Measurements from ENCODE around the gene GAREM1.

Gene GAREM1

DNA sequence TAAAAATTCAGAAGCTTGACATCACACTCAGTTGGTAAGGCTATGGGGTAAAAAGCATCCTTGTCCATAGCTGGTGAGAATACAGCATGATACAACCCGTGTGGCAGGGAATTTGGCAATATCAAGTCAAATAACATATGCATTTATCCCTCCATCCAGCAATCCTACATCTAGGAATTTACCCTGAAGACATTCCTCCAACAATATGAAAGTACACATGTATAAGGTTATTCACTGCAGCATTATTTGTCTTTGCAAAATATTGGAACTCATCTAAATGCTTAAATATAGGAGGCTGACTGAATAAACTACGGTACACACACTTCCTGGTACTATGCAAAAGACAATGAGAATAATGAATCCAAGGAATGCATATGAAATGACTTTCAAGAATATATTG is 179.9 kb downstream of the GAREM1 start:
- DNase-seq (ENCODE audit: low spot score): no peak

DNA sequence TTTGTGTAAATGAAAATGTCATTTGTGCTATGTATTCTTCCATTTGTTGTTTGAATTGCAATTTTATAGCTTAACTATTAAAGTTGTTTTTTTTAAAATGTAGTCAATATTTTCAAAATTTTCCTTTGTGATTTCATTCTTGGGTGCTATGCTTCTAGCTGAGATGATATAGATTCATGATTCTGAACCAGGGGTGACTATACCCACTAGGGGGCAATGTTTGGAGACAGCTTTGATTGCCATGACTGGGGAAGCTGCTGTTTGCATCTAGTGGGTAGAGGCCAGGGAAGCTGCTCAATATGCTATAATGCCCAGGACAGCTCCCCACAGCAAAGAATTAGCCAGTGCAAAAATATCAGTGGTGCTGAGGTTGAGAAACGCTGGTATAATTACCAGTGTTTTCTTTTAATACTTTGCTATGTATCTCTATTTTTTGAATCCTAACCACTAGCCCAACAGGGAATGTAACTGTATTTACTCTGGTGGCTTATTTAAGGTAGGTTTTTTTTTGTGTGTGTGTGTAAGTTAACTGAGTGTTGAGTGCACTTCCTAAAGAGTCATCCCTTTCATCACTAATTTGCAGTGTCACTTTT is 181.1 kb downstream of the GAREM1 start:
- DNase-seq (ENCODE audit: low spot score): peak; percentile 76

GRCh38 chr18:32287873-32288272 is 182.8 kb downstream of the GAREM1 start:
- DNase-seq (ENCODE audit: low spot score): no peak

DNA sequence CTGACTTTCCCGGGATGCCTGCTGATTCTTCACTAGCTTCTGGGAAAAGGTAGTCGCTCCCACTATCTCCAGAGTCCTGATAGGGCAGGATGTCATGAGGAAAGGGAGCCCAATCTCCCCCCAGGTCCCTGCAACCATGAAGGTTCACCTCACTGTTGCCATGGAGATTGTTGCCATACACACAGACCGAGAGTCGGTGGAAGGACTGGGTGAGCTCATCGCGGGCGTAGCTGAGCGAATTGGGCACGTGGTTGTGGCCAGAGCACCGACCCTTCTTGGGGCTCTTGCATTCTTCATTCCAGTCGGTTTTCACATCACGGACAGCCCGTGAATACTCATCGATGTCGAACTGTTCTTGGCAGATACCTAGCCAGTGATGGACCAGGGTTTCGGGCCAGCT is 183.4 kb downstream of the GAREM1 start:
- DNase-seq (ENCODE audit: low spot score): no peak

DNA sequence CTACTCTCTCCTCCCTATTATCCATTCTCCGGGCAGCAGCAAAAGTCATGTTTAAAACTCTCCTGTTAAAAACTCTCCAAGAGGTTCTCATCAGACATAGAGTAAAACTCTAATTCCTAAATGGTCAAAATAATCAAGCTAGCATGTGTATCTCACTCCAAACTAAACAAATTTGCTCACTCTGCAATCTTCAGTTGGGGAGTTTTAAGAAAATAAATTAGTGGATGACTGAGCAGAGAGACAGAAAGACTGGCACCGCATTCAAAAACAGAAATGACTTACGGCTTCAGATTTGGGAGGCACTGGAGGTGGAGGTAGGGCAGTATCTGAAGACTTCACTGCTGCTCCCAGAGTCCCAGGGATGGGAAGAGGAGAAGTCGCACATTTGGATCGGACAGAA is 183.9 kb downstream of the GAREM1 start:
- no peak for DNase-seq (ENCODE audit: low spot score)

DNA sequence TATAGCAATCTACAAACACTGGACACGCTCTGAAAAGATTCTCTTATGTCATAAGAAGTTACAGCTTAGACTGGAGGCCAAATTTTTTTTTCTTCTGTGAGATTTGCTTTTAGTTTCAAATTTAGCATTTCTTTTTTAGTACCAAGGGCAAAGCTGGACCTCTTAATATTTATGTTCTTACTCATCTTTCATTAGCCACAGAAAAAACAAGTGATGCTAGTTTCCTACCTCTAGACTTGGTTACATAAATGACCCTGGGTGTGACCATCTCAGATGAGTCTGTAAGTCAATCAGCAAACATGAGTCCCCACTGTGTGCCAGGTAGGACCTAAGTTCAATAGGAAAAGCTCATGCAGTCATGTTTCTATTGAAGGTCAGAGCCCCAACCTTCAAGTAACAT is 186.4 kb downstream of the GAREM1 start:
- no peak for DNase-seq (ENCODE audit: low spot score)

DNA sequence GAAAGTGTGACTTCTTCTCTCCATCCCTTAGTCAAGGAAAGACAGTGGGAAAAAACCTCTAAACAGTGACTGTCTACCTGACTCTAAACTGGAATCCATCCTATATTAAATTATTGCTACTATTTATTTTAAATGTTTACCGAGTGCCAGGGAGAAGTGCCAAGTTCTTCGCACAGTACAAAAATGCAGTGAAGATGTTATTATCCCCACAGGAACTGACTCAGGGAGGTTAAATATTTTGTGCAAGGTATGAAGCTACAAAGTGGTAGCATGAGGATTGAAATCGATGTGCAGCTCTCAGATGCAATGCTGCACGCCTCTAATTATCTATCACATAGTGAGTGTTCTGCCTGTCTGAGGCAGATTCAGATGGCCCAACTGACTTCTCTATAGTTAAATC is 189.8 kb downstream of the GAREM1 start:
- DNase-seq (ENCODE audit: low spot score): no peak

GRCh38 chr18:32280188-32280783 is 190.4 kb downstream of the GAREM1 start:
- no peak for DNase-seq (ENCODE audit: low spot score)

DNA sequence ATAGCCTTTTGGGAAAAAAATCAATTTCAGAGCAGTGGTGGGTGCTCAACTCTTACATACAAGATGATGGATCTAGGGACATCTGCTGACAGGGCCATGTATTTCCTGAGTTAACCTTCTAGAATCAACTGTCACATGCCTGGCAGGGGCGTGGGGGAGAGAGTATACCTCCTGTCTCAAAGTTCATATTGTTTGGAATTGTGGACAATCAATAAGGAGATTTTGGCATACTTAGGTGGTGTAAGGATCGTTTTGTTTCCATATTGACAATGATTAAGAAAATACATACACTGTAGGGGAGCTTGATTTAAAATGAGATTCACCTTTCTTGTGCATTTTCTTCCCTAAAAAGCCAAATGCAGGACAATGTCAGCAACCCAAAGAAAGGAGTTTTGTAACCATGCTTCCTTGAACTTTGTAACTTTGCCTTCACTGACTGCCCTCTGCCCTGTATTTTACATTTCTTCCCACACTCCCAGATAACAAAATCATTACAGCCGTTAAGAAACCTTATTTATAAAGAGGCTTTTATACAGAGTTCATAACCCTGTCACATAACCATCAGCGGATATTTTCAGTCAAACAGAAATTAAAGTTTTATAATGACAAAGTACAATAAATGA is 192.4 kb downstream of the GAREM1 start:
- DNase-seq (ENCODE audit: low spot score): no peak

DNA sequence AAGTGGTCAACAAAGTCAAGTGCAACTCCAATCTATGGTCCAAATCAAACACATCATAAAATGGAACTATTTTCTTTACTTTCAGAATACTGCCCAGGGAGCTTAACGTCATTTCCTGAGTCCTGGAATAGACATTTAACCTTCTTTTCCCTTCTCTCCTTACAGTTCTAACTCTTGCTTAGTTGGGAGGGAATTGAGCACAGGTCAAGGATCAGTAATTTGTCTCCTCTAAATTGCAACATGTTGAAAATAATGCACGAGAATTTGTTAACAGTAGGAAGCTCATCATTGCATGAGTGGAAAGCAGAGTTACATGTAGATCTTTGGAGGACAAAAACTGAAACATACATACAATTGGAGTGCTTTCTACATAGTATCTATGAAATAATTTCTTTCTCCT is 193.1 kb downstream of the GAREM1 start:
- DNase-seq (ENCODE audit: low spot score): no peak

DNA sequence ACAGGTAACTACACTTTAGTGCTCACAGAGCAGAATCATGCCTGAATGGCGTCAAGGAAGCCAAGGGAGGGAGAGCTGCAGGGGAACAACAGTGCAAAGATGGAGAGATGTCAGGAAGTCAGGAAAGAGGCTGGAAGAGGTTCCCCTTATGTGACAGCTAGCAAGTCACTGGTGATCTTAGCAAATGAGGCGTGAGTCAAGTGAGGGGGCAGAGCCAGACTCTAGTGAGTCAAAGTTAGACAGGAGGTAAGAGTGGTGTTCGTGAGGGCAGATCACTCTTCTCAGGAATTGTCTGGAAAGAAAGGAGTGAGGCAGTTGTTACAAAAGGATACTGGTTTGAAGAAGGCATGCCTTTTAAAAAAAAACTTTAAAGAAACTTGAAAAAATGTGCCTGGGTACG is 193.8 kb downstream of the GAREM1 start:
- DNase-seq (ENCODE audit: low spot score): no peak

DNA sequence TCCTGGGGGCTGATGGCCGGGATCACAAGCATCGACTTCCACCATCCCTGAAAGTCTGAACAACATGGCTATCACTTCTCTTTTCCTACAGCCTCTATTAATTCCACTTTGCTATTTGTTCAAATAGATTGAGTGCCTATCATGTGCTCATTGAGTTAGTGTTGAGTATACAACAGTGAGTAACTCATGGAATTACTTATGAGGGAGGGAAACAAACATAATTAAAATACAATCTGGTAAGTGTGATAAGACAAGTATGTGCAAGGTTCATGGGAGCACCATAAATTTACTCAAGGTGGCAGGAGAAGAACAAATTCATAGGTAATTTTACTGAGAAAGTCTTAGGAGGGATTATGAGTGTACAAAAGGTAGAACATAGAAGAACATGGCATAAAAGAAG is 194.4 kb downstream of the GAREM1 start:
- DNase-seq (ENCODE audit: low spot score): no peak

- no peak for DNase-seq (ENCODE audit: low spot score)
Observed at GRCh38 chr18:32275221-32275620, 195.5 kb downstream of the GAREM1 start.

DNA sequence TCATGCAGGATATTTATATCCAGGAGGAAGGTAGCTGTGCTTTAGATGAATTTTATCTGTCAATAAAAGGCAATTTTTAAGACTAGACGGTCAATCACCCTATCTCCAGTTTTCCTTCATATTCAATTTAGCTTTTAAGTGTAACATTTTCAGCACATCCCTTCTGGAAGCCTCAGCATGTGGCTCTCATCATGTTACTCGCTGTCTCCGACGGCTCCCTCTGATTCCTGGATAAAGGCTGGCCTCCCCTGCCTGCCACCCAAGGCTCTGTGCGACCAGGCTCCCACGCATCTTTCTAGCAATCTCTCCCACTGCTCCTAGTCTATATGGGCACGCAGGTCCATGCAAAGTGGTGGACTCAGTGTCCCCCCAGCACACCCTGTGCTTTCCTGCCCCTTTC is 196.4 kb downstream of the GAREM1 start:
- no peak for DNase-seq (ENCODE audit: low spot score)

DNA sequence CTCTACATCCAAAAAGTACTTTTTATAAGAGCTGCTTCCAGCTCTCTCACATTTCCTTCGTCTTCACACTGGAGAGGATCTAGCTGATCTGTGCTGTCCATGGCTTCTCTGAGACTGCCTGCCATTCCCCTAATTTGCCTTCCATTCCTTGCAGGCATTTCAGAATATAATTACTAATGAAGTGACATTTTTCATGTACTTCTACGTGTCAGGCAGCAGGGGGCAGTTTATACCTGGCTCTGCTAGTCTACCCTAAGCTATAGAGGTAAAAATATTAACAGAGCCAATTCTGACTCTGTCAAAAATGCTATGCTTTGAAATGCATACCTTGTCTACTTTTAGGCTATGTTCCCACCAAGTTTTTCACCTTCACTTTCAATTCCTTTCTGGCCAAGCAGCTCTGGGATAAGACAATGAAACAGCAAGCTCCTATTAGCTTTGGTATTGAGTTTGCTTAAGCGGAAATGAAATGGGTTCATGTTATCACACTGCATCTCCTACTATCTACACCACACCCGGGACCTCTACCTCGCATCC is 198.9 kb downstream of the GAREM1 start:
- DNase-seq (ENCODE audit: low spot score): peak; percentile 82

DNA sequence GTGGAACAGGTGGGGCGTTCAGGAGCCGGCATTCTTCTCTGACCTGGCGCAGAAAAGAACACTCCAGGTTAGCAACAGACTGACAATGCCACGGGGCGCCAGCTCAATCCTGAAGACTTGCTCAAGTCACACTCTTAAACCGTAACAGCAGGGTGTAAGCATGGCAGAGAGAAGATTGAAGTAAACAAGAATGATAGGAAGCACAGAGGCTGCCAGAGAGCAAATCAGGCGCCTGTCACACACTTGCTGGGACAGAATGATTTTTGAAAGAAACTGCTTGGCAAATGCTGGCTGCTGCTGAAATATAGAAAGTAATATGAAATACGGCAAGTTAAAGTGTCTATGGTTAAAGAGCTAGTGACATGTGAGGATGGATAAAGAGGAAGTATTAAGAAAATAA is 200.3 kb downstream of the GAREM1 start:
- no peak for DNase-seq (ENCODE audit: low spot score)

- DNase-seq (ENCODE audit: low spot score): no peak
Observed at GRCh38 chr18:32267463-32267862, 203.2 kb downstream of the GAREM1 start.

GRCh38 chr18:32264401-32264800 is 206.3 kb downstream of the GAREM1 start:
- DNase-seq (ENCODE audit: low spot score): no peak

DNA sequence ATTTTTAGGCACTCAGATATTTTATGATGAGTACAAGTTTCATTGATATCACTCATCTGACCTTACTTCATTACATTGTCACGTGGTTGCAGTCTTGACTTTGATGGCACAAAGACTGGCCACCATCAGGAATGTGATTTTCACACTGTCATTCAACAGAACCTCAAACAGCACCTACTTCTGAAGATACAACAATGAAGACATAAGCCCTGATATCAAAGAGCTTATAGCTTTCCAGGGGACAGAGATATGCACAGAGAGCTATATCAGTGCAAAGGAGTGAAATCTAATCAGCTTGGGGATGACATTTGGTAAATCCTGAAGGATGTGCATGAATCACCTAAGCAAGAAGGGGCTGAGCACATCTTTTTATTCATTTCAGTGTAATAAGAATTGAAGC is 208.6 kb downstream of the GAREM1 start:
- no peak for DNase-seq (ENCODE audit: low spot score)

GRCh38 chr18:32261003-32261402 is 209.7 kb downstream of the GAREM1 start:
- DNase-seq (ENCODE audit: low spot score): no peak

GRCh38 chr18:32259553-32259952 is 211.1 kb downstream of the GAREM1 start:
- DNase-seq (ENCODE audit: low spot score): no peak

GRCh38 chr18:32258558-32259204 is 212.0 kb downstream of the GAREM1 start:
- DNase-seq (ENCODE audit: low spot score): no peak

GRCh38 chr18:32258148-32258547 is 212.5 kb downstream of the GAREM1 start:
- no peak for DNase-seq (ENCODE audit: low spot score)
